Activated CD8-positive, alpha-beta memory T cell treated with anti-CD3 and anti-CD28 coated beads for 24 hours (primary cell): ENCODE results near the gene FAIM.
"Not testable (repeated sequence)": the region's sequence is repeated elsewhere in the genome, so short reads cannot be mapped to it uniquely, and the experiment has no call there.

ENCODE experiments used
- DNase-seq: peaks from one replicate; pipeline ENCODE4 v3.0.0-alpha.2; 2020

FAIM gene

DNA sequence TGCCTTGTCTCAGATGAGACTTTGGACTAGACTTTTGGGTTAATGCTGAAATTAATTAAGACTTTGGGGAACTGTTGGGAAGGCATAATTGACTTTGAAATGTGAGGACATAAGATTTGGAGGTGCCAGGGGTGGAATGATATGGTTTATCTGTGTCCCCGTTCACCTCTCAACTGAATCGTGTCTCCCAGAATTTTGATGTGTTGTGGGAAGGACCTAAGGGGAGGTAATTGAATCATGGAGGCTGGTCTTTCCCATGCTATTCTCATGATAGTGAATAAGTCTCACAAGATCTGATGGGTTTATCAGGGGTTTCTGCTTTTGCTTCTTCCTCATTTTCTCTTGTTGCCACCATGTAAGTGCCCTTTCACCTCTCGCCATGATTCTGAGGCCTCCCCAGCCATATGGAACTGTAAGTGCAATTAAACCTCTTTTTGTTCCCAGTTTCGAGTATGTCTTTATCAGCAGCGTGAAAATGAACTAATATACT, 4.4 kb upstream of the FAIM start:
- not testable (repeated sequence) for DNase-seq

DNA sequence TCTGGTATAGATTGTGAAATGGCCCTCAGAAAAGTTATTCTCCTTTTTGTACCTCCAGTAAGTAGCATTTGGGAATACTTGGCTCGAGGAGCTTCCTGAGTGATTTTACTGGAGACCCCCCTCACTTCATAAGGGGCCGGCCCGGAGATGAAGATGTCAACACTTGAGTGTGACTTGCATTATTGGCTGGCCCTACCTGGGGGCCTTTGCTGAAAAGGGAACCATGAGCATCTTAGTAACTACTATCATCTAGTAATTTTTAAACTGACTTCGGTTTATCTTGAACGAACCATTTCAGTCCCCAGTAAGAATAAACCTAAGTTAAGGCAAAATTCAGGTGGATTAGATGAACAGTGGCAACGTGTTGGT, 1.3 kb downstream of the FAIM start:
- DNase-seq, result no peak

DNA sequence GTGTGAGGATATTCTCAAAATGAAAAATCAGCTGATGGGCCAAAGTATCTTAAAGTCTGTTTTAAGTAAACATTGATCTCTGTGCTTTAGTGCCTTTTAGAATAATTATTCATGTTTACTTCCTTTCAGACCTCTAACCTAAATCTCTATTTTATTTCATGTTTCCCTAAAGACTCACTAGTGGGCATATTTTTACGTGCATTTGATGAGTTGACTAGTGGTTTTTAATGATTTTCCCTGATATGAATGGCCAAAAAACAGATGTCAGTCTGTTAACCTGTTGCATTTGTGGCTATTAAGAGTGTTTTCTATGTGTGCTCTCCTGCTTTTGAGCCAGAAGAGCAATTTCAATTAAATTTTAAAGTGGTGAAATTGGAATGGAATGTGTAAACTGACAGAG, 6.9 kb downstream of the FAIM start:
- no peak for DNase-seq

GRCh38 chr3:138620431-138620830, 11.9 kb downstream of the FAIM start:
- DNase-seq, result no peak

DNA sequence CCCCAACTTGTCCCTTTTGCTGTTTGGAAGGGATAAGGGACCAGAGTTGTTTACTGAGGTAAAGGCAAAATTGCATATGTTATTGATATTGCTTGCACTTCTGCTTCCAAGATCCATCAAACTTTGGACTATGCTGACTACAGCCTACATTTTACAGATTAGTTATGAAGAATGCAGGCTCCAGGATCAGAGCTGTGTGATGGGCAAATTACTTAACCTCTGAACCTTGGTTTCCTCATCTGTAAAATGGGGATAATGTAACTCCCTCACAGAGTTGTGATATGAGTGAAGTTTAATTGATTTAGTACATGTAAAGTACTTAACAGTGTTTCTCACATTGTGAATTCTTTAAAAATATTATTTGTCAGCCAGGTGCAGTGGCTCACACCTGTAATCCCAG, 15.9 kb downstream of the FAIM start:
- DNase-seq, result no peak

DNA sequence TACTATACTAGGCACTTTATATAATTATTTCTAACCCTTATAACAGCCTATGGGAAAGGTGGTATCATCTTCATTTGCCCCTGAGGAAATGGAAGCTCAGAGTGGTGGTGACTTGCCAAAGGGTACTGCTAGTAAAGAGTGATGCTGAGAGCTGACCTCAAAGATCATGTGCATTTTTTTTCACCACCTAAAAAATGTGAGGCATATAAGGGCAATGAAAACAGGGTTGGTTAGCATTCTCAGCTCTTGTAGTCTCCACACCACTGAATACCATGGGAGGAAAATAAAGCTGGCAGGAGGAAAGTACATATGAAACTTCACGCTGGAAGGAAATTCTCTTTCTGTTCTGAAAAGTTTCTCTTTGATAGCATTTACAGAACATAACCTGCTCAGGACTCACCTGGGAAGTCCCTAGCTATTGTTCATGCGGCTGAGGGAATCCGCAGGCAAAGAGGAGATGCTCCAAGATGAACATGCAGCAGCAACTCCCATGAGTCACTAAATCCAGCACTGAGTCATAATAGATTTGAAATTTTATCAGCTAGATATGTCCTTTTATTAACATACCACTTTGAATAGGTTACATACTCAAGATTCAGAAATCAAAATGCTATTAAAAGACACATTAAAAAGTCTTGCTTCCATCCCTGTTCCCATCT, 17.3 kb downstream of the FAIM start:
- DNase-seq, result no peak

GRCh38 chr3:138629526-138629925, 21.0 kb downstream of the FAIM start:
- DNase-seq, result no peak

DNA sequence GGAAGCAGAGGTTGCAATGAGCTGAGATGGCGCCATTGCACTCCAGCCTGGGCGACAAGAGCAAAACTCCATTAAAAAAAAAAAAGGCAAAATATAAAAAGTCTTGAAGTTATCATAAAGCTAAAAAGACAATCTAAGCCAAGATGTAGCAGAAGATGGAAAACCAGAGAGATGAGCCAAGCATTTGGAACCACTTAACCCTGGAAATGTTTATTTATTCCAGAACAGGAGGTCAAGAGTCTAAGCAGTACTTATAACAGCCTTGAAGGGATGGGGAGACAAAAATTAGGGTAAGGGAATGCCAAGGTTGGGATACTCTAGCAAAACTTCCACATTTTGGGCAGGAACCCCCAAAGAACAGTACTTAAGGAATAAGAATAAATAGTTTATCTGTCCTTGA, 30.1 kb downstream of the FAIM start:
- DNase-seq, result no peak

GRCh38 chr3:138640537-138640936, 32.0 kb downstream of the FAIM start:
- no peak for DNase-seq

DNA sequence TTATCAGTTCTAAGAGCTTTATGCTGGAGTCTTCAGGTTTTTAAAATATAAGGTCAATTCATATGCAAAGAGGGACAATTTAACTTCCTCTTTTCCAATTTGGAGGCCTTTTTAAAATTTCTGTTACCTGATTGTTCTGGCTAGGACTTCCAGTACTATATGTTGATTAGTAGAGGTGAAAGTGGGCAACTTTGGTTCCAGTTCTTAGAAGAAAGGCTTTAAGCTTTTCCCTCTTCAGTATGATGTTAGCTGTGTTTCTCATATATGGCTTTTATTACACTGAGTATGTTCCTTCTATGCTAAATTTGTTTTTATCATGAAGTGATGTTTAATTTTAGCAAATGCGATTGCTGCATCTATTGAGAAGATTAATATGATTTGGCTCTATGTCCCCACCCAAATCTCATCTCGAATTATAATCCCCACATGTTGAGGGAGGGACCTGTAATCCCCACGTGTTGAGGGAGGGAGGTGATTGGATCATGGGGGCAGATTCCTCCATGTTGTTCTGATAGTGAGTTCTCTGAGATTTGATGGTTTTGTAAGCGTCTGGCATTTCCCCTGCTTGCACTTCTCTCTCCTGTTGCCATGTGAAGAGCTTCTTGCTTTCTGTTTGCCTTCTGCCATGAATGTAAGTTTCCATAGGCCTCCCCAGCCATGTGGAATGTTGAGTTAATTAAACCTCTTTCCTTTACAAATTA, 33.8 kb downstream of the FAIM start:
- DNase-seq, result no peak

- no peak for DNase-seq
These were observed 34.3 kb downstream of the FAIM start for GRCh38 chr3:138642927-138643253.

DNA sequence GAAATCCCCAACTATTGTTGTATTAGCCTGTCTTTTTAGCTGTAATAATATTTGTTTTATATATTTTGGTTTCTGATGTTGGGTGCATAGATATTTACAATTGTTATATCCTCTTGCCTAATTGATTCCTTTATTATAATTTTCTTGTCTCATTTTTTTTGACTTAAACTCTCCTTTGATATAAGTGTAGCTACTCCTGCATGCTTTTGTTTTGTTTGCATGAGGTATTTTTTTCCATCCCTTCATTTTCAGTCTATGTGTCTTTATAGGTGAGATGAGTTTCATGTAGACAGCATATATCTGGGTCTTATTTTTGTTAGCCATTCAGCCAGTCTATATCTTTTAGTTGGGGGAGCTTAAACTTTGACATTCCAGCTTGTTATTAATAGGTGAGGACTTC, 37.4 kb downstream of the FAIM start:
- no peak for DNase-seq

DNA sequence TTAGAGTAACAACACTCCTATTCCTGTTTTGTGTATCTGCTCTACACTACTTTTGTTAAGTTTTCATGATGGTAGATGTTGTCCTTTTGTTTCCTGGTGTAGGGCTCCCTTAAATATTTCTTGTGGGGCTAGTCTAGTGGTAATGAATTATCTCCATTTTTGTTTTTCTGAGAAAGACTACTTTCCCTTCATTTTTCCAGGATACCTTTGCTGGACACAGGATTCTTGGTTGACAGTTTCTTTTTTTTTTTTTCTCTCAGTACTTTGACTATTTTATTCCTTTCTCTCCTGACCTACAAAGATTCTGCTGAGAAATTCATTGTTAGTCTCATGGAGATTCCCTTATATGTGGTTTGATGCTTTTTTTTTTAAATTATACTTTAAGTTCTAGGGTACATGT, 37.9 kb downstream of the FAIM start:
- no peak for DNase-seq

GRCh38 chr3:138649134-138649533, 40.6 kb downstream of the FAIM start:
- DNase-seq, result no peak

- DNase-seq, result no peak
These were observed 45.0 kb downstream of the FAIM start for GRCh38 chr3:138653567-138653966.

DNA sequence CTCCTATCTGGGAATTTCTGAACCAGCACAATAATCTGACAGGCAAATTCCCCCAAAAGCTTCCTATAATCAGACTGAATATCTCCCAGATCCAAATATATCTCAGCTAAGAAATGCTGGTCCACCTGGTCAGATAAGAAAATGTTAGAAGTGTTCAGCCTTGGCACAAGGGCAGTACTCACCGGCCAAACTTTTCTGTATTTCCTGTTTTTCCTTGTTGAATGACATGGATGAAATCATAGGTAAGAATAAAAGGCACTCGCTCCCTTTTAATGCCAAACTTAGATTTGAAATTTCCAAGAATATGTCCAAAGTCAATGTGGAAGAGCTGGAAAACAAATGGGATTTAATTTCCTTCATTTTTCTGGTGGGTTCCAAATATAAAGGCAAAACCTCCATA, 48.9 kb downstream of the FAIM start:
- no peak for DNase-seq

- DNase-seq, result no peak
These were observed 59.5 kb downstream of the FAIM start for GRCh38 chr3:138668107-138668506.

GRCh38 chr3:138670407-138670806, 61.8 kb downstream of the FAIM start:
- no peak for DNase-seq

- DNase-seq, result no peak
These were observed 65.3 kb downstream of the FAIM start for GRCh38 chr3:138673641-138674530.

- DNase-seq, result no peak
These were observed 66.8 kb downstream of the FAIM start for GRCh38 chr3:138675393-138675792.

DNA sequence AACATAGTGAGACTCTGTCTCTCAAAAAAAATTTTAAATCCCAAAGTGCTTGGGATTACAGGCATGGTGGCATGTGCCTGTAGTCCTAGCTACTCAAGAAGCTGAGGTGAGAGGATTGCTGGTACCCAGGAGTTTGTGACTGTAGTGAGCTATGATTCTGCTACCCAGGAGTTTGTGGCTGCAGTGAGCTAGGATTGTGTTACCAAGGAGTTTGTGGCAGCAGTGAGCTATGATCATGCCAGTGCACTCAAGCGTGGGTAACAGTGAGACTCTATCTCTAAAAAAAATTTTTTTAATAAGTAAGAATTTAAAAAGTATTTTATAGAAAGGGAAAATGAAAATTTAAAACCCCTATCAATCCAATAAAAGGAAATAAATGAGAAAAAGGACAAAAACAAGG, 69.5 kb downstream of the FAIM start:
- no peak for DNase-seq

- DNase-seq, result no peak
These were observed 70.4 kb downstream of the FAIM start for GRCh38 chr3:138678874-138679392.

- not testable (repeated sequence) for DNase-seq
These were observed 72.4 kb downstream of the FAIM start for GRCh38 chr3:138680974-138681373.
